OCI-LY3 (cell line): Measurements from ENCODE around the gene SMPX.
A peak's percentile ranks its signal among the peaks of the same experiment; 100 is the strongest.
"Not testable (repeated sequence)": the region's sequence is repeated elsewhere in the genome, so short reads cannot be mapped to it uniquely, and the experiment has no call there.

Experiments used
- H2AFZ ChIP-seq: fragments of 200-600, 300-600 bp; shearing (Covaris generic); 2 replicates; pipeline ENCODE4 v1.6.0; 2014; ENCODE audit warnings: antibody characterized with exemption, low read depth, low read length
- H3K27ac ChIP-seq: fragments of 200-600, 300-600 bp; sonication (generic); 2 replicates; pipeline ENCODE4 v1.5.1; 2014; ENCODE audit warnings: mild to moderate bottlenecking, low read length, moderate library complexity, mixed read lengths
- H3K27me3 ChIP-seq: fragments of 200-600, 300-600 bp; sonication (generic); 2 replicates; pipeline ENCODE4 v1.6.1; 2014; ENCODE audit warnings: low read depth, low read length, mixed read lengths
- H3K36me3 ChIP-seq: fragments of 200-600, 300-600 bp; sonication (generic); replicated peaks from 2 replicates; pipeline ENCODE3; 2014; ENCODE audit warnings: low read depth, low read length, mixed read lengths
- H3K4me1 ChIP-seq: fragments of 300-600, 200-600 bp; sonication (generic); 2 replicates; pipeline ENCODE4 v1.6.1; 2014; ENCODE audit warnings: low read length, mixed read lengths
- H3K4me2 ChIP-seq: fragments of 200-600, 300-600 bp; sonication (generic); 2 replicates; pipeline ENCODE4 v1.6.1; 2014; ENCODE audit warnings: low read length, mixed read lengths
- H3K4me3 ChIP-seq: fragments of 300-600, 200-600 bp; sonication (generic); 2 replicates; pipeline ENCODE4 v1.5.1; 2014; ENCODE audit warnings: antibody characterized with exemption, mild to moderate bottlenecking, low read length, moderate library complexity
- H3K79me2 ChIP-seq: fragments of 300-600, 200-600 bp; shearing (Covaris generic); 2 replicates; pipeline ENCODE4 v1.6.1; 2014; ENCODE audit warnings: mild to moderate bottlenecking, low read length, mixed read lengths
- H3K9ac ChIP-seq: fragments of 300-600, 200-600 bp; shearing (Covaris generic); 2 replicates; pipeline ENCODE4 v1.6.0; 2014; ENCODE audit warnings: mild to moderate bottlenecking, low read length, moderate library complexity
- H3K9me3 ChIP-seq: fragments of 200-600, 300-600 bp; shearing (Covaris generic); 2 replicates; pipeline ENCODE4 v1.6.1; 2014; ENCODE audit warnings: low read length, mixed read lengths; ENCODE audit not compliant: insufficient read depth
- H4K20me1 ChIP-seq: fragments of 200-600, 300-600 bp; sonication (generic); 2 replicates; pipeline ENCODE4 v1.6.1; 2016; ENCODE audit warnings: low read length, mixed read lengths; ENCODE audit not compliant: insufficient read depth
- EZH2phosphoT487 ChIP-seq: fragments of 200-600 bp; shearing (Covaris generic); IDR thresholded peaks from 2 replicates; pipeline ENCODE4 v1.6.1; 2018; ENCODE audit warnings: antibody characterized with exemption, mixed run types, low read depth
- TF ChIP-seq, protein P1 (sequence below): fragments of 200-600, 300-600 bp; sonication (generic); IDR thresholded peaks from 2 replicates; pipeline ENCODE4 v1.5.1; 2014; ENCODE audit warnings: antibody characterized with exemption, low read length, low read depth

SMPX gene

DNA sequence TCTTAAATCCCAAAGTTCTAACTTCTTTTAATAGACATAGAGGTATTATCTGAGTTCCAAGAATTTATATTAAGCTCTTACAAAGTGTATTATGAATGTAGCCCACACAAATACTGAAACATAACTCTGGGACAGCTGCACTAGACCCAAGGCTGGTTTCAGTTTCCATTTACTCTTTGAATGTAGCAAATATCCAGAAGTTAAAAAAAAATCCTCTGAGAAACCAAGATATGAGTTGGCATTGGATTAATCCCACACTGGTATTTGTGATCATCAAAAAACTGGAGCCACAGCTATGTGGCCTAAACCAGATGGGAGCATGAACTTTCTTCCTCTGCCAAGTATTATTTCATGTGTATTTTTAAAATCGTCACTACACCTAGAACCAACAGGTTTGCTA lies 23.6 kb upstream of the SMPX start:
- no peak for TF ChIP-seq EZH2phosphoT487
- TF ChIP-seq, protein P1, sequence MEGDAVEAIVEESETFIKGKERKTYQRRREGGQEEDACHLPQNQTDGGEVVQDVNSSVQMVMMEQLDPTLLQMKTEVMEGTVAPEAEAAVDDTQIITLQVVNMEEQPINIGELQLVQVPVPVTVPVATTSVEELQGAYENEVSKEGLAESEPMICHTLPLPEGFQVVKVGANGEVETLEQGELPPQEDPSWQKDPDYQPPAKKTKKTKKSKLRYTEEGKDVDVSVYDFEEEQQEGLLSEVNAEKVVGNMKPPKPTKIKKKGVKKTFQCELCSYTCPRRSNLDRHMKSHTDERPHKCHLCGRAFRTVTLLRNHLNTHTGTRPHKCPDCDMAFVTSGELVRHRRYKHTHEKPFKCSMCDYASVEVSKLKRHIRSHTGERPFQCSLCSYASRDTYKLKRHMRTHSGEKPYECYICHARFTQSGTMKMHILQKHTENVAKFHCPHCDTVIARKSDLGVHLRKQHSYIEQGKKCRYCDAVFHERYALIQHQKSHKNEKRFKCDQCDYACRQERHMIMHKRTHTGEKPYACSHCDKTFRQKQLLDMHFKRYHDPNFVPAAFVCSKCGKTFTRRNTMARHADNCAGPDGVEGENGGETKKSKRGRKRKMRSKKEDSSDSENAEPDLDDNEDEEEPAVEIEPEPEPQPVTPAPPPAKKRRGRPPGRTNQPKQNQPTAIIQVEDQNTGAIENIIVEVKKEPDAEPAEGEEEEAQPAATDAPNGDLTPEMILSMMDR: no peak
- Histone ChIP-seq H3K9me3 (no peaks in the 10 kb centered on the region), H3K4me1 (peaks cover 7% of the 10 kb centered on the region; the same call in 1 of the 2 replicates), H3K27ac (no peak overlapping the region), H3K79me2 (no peaks in the 10 kb centered on the region), H3K27me3 (no peaks in the 10 kb centered on the region), H3K4me2 (peak overlapping the region; percentile 31; the same call in 1 of the 2 replicates), H3K36me3 (no peaks in the 10 kb centered on the region), H2AFZ (no peak overlapping the region), H4K20me1 (no peaks in the 10 kb centered on the region), H3K9ac (no peak overlapping the region), H3K4me3 (no peak overlapping the region)

DNA sequence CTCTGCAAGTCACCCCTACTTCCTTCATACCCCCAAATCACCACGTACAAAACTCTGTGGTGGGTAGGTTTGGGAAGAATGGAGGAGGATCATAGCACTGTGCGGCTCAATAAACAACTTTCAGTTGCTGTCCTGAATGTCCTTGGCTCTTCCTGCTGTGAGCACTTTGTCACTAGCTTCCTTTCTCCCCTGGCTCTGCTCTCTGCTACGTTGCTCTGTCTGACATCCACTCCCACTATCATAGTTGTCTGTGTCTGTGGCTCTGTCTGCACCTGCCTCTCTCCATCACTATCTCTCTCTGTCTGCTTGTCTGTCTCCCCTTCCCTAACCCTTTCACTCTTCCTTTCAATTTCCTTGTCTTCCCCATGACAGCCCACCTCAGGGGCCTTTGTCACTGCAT lies 21.2 kb upstream of the SMPX start:
- H3K27me3 ChIP-seq: no peaks in the 10 kb centered on the region
- no peaks in the 10 kb centered on the region for H3K9me3 ChIP-seq
- H3K27ac ChIP-seq: no peak overlapping the region
- no peak overlapping the region for H3K4me3 ChIP-seq
- no peaks in the 10 kb centered on the region for H3K36me3 ChIP-seq
- no peaks in the 10 kb centered on the region for H4K20me1 ChIP-seq
- H3K4me1 ChIP-seq: peaks cover 7% of the 10 kb centered on the region; the same call in 1 of the 2 replicates
- no peak overlapping the region for H2AFZ ChIP-seq
- H3K4me2 ChIP-seq: no peak overlapping the region
- H3K9ac ChIP-seq: no peak overlapping the region
- no peaks in the 10 kb centered on the region for H3K79me2 ChIP-seq
- TF ChIP-seq EZH2phosphoT487: no peak
- TF ChIP-seq, protein P1: no peak

DNA sequence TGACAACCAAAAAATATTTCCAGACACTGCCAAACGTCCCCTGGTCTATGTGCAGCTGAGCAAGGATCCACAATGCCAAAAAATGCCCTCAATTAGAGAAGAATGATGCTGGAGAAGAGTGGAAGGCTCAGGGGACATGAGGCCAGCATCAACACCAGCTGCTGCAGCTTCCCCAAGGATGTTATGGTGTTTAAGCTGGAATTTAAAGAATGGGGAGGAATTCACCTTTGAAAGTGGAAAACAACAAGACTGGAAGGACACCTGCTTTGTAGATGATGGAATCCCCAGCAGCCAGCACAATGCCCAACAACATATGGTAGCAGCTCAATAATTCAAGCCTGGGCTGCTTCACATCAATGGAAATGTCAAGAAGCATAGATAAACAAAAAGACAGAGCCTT lies 20.3 kb upstream of the SMPX start:
- no peak overlapping the region for H2AFZ ChIP-seq
- no peak overlapping the region for H3K4me3 ChIP-seq
- H3K27ac ChIP-seq: no peak overlapping the region
- TF ChIP-seq, protein P1: no peak
- TF ChIP-seq EZH2phosphoT487: no peak
- H3K27me3 ChIP-seq: no peaks in the 10 kb centered on the region
- no peaks in the 10 kb centered on the region for H3K36me3 ChIP-seq
- H3K4me2 ChIP-seq: no peak overlapping the region
- H3K9me3 ChIP-seq: no peaks in the 10 kb centered on the region
- H3K79me2 ChIP-seq: no peaks in the 10 kb centered on the region
- H3K9ac ChIP-seq: no peak overlapping the region
- peaks cover 7% of the 10 kb centered on the region; the same call in 1 of the 2 replicates for H3K4me1 ChIP-seq
- no peaks in the 10 kb centered on the region for H4K20me1 ChIP-seq

DNA sequence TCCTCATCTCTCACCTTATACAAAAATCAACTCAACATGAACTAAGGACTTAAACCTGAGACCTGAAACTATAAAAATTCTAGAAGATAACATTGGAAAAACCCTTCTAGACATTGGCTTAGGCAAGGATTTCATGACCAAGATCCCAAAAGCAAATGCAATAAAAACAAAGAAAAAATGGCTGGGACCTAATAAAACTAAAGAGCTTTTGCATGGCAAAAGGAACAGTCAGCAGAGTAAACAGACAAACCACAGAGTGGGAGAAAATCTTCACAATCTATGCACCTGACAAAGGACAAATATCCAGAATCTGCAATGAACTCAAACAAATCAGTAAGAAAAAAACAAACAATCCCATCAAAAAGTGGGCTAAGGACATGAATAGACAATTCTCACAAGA lies 17.2 kb upstream of the SMPX start:
- H4K20me1 ChIP-seq, H3K79me2 ChIP-seq, H2AFZ ChIP-seq, H3K4me3 ChIP-seq, H3K36me3 ChIP-seq, H3K4me2 ChIP-seq, H3K9me3 ChIP-seq, H3K27ac ChIP-seq, H3K4me1 ChIP-seq, H3K27me3 ChIP-seq, H3K9ac ChIP-seq: not testable (repeated sequence)

DNA sequence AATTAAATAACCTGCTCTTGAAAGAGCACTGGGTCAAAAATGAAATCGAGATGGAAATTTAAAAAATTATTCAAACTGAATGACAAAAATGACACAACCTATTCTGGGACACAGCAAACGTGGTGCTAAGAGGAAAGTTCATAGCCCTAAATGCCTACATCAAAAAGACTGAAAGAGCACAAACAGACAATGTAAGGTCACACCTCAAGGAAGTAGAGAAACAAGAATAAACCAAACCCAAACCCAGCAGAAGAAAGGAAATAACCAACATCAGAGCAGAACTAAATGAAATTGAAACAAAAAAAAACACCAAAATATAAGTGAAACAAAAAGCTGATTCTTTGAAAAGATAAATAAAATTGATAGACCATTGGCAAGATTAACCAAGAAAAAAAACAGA lies 15.1 kb upstream of the SMPX start:
- not testable (repeated sequence) for H3K27ac ChIP-seq, H4K20me1 ChIP-seq, H3K4me3 ChIP-seq, H3K36me3 ChIP-seq, H3K9me3 ChIP-seq, H3K79me2 ChIP-seq, H3K9ac ChIP-seq, H2AFZ ChIP-seq, H3K27me3 ChIP-seq, H3K4me1 ChIP-seq, H3K4me2 ChIP-seq
